ENCODE data around the gene SLIRP. TPM values are rescaled to one million over a fixed set of nuclear protein-coding genes. Genes with fewer than 3 reads are reported as not detected.

SLIRP gene
- total and polyA plus RNA-seq, 12 donors: 70.6 to 744 (median 127) TPM

DNA sequence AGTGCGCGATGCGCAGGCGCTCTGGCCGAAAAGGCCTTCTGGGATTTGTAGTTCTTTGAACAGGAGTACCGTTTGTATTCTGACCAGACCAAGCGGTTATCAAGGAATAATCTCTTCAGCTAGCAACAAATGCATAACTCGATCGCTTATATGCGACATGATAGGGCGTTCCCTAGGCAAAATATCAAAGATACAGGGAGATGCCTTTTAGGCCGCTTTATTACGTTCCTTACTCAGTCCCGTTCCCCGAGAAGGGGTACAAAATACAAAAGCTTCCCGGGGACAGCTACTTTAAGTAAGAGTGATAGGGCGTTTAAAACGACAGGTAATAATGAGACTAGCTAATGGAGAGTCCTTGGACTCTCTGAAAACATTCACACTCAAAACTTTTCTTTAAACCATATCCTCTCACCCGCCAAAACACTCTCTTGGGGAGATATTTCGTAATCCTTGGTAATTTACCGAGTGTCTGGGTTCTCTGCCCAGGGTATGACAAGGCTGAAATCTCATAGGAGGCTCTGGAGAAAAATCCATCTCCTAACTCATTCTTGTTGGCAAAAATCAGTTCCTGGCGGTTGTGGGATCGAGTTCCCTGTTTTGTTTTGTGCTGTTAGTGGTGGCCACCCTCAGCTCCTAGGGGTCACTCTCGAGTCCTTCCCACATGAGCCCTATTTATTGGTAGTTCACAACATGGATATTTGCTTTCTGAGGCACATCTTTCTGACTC lies 53.5 kb downstream of the SLIRP start:
- no peak for TF ChIP-seq POLR2A (IDR thresholded peaks at IDR 0.05)
- TF ChIP-seq, protein P1, sequence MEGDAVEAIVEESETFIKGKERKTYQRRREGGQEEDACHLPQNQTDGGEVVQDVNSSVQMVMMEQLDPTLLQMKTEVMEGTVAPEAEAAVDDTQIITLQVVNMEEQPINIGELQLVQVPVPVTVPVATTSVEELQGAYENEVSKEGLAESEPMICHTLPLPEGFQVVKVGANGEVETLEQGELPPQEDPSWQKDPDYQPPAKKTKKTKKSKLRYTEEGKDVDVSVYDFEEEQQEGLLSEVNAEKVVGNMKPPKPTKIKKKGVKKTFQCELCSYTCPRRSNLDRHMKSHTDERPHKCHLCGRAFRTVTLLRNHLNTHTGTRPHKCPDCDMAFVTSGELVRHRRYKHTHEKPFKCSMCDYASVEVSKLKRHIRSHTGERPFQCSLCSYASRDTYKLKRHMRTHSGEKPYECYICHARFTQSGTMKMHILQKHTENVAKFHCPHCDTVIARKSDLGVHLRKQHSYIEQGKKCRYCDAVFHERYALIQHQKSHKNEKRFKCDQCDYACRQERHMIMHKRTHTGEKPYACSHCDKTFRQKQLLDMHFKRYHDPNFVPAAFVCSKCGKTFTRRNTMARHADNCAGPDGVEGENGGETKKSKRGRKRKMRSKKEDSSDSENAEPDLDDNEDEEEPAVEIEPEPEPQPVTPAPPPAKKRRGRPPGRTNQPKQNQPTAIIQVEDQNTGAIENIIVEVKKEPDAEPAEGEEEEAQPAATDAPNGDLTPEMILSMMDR (IDR thresholded peaks at IDR 0.05): peak in 2 of 6 experiments; percentile 10 to 24

DNA sequence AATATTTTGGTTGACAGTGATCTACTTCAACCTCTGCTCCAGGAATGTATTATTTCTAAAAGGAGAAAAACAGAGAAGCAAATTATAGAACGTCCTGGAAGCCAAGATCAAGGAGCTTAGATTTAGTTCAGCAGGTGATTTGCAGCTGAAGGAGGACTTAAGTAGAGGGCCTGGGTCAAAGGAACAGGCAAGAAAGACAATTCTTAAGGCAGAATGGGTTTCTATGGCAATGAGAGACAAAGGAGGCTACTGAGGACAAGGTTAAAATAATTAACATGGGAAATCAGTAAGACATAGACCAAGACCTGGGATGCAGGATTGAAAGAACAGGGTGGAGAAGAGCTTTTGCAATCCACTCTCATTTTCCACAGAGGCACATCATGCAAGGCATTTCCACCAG lies 55.4 kb downstream of the SLIRP start:
- Histone ChIP-seq H3K4me3 (no peak overlapping the region), H3K36me3 (replicated peaks in 1 of 2) (no peaks in the 10 kb centered on the region), H3K27me3 (no peaks in the 10 kb centered on the region), H3K4me1 (replicated peaks in 1 of 2) (peaks cover 8 to 20% of the 10 kb centered on the region in 2 donors), H3K27ac (no peak overlapping the region), H3K9me3 (replicated peaks in 1 of 3) (no peaks in the 10 kb centered on the region)
- DNase-seq: no peak
- intact Hi-C loops (cut with DNase I): no loop called here
- TF ChIP-seq, protein P1 (IDR thresholded peaks at IDR 0.05): no peak
- TF ChIP-seq POLR2A (IDR thresholded peaks at IDR 0.05): no peak
- WGBS, 4 donors: 43 to 72% (median 61%) methylated on average over 1 of the region's 1 CpG

More for the DNA sequence above, 53.5 kb downstream of the SLIRP start:
- Histone ChIP-seq H3K4me1 (replicated peaks in 1 of 2) (peaks cover 8 to 39% of the 10 kb centered on the region in 2 donors), H3K9me3 (replicated peaks in 1 of 3) (no peaks in the 10 kb centered on the region), H3K27ac (peak overlapping the region; percentile 75 to 95 (median 92)), H3K36me3 (replicated peaks in 1 of 2) (no peaks in the 10 kb centered on the region), H3K27me3 (no peaks in the 10 kb centered on the region), H3K4me3 (peak overlapping the region; percentile 75 to 97 (median 90))
- intact Hi-C loops (cut with DNase I): no loop called here
- 1 to 4% (median 1%) methylated on average over 23 to 24 of the region's 24 CpGs for WGBS, 4 donors
- peak; percentile 22 to 71 (median 32) for DNase-seq

DNA sequence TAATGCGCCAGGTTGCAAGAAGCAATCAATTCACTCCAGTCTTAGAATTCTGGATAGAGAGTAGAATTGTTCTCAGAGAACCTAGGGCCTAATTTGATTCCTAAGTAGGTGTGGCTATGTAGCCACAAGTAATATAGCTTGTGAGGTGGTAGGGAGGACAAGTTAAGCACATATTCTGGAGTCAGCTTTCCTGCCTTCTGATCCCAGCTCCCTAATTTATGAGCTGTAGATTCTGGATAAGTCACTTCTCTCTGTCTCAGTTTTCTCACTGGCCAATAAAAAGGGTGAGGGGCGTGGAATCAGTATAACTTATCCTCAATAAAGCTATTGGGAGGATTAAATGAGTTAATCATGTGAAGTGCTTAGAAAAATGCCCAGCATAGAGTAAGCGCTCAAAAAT lies 56.1 kb downstream of the SLIRP start:
- Histone ChIP-seq H3K36me3 (replicated peaks in 1 of 2) (no peaks in the 10 kb centered on the region), H3K27ac (no peak overlapping the region), H3K9me3 (replicated peaks in 1 of 3) (no peaks in the 10 kb centered on the region), H3K4me1 (replicated peaks in 1 of 2) (peaks cover 1 to 13% of the 10 kb centered on the region in 2 donors), H3K4me3 (no peak overlapping the region), H3K27me3 (no peaks in the 10 kb centered on the region)
- intact Hi-C loops (cut with DNase I): no loop called here
- DNase-seq: no peak
- 85 to 93% (median 88%) methylated on average over 3 of the region's 3 CpGs for WGBS, 4 donors
- TF ChIP-seq POLR2A (IDR thresholded peaks at IDR 0.05): no peak
- TF ChIP-seq, protein P1 (IDR thresholded peaks at IDR 0.05): no peak

Other genes starting within 250 kb of the SLIRP start
- gene ISM2, start 209.3 kb upstream of the SLIRP start, total RNA-seq: under 1 TPM in 3 of 9 donors, not detected in 6; 0.11 to 0.22 (median 0.17) TPM
- under 1 TPM in 1 of 3 donors, not detected in 2; 0.08 TPM for gene ISM2, start 209.3 kb upstream of the SLIRP start, polyA plus RNA-seq
- 10 to 100 TPM; 22.8 to 61.9 (median 43.5) TPM for gene SPTLC2, start 91.5 kb upstream of the SLIRP start, total RNA-seq
- 10 to 100 TPM in 1 of 3 donors, 1 to 10 TPM in 2; 7.1 to 18.3 (median 8.6) TPM for gene SPTLC2, start 91.5 kb upstream of the SLIRP start, polyA plus RNA-seq
- 10 to 100 TPM in 7 of 9 donors, 1 to 10 TPM in 2; 6.7 to 18.0 (median 12.1) TPM for gene ALKBH1, start 80 bp upstream of the SLIRP start, total RNA-seq
- gene ALKBH1, start 80 bp upstream of the SLIRP start, polyA plus RNA-seq: 10 to 100 TPM in 1 of 3 donors, 1 to 10 TPM in 2; 3.5 to 13.6 (median 7.4) TPM
- gene SNW1, start 53.1 kb downstream of the SLIRP start, total RNA-seq: 10 to 100 TPM; 32.8 to 67.5 (median 52.1) TPM
- 10 to 100 TPM; 24.2 to 85.0 (median 30.4) TPM for gene SNW1, start 53.1 kb downstream of the SLIRP start, polyA plus RNA-seq
- gene ADCK1, start 92.0 kb downstream of the SLIRP start, total RNA-seq: 10 to 100 TPM in 2 of 9 donors, 1 to 10 TPM in 7; 5.2 to 10.5 (median 9.9) TPM
- gene ADCK1, start 92.0 kb downstream of the SLIRP start, polyA plus RNA-seq: 10 to 100 TPM in 2 of 3 donors, 1 to 10 TPM in 1; 5.9 to 18.1 (median 10.8) TPM

Data from adrenal gland (tissue), 12 donors.